ENCODE data around the gene HDAC4. TPM values are rescaled to one million over a fixed set of nuclear protein-coding genes. Genes with fewer than 3 reads are reported as not detected.

The HDAC4 gene
- total RNA-seq, 4 donors from 2014 or later, result 21.6 to 72.7 (median 35.2) TPM

GRCh38 chr2:239307221-239307569 is 93.6 kb downstream of the HDAC4 start:
- TF ChIP-seq POLR2A (IDR thresholded peaks at IDR 0.05) (no peak), CTCF (IDR thresholded peaks at IDR 0.05) (no peak)
- Histone ChIP-seq H3K9me3 (no peaks in the 10 kb centered on the region), H3K4me3 (peak overlapping the region in 1 of 4 donors; percentile 59), H3K4me1 (peaks cover 0 to 96% (median 44%) of the 10 kb centered on the region in 3 donors), H3K27ac (peak overlapping the region; percentile 53 to 89 (median 84)), H3K36me3 (peaks cover 0 to 10% (median 0%) of the 10 kb centered on the region in 3 donors), H3K27me3 (no peaks in the 10 kb centered on the region)
- 82 to 94% methylated on average over 3 to 7 of the region's 8 CpGs for WGBS, 2 donors
- intact Hi-C loops (cut with DNase I), result no loop called here
- DNase-seq, result no peak

GRCh38 chr2:239306274-239307220 is 94.3 kb downstream of the HDAC4 start:
- peaks cover 0 to 10% (median 0%) of the 10 kb centered on the region in 3 donors for H3K36me3 ChIP-seq

GRCh38 chr2:239305771-239306170 is 95.0 kb downstream of the HDAC4 start:
- H3K4me1 ChIP-seq, result peaks cover 0 to 95% (median 44%) of the 10 kb centered on the region in 3 donors
- 70 to 86% methylated on average over 12 of the region's 12 CpGs for WGBS, 2 donors

More at GRCh38 chr2:239306274-239307220, 94.3 kb downstream of the HDAC4 start:
- H3K27ac ChIP-seq, result peak overlapping the region; percentile 53 to 89 (median 84)
- no peaks in the 10 kb centered on the region for H3K9me3 ChIP-seq
- WGBS, 2 donors, result 84 to 90% methylated on average over 2 to 13 of the region's 25 CpGs
- intact Hi-C loops (cut with DNase I), result no loop called here
- TF ChIP-seq CTCF (IDR thresholded peaks at IDR 0.05) (no peak), POLR2A (IDR thresholded peaks at IDR 0.05) (no peak)
- DNase-seq, result no peak
- no peaks in the 10 kb centered on the region for H3K27me3 ChIP-seq
- H3K4me1 ChIP-seq, result peaks cover 0 to 95% (median 44%) of the 10 kb centered on the region in 3 donors
- peak overlapping the region in 1 of 4 donors; percentile 59 for H3K4me3 ChIP-seq

GRCh38 chr2:239305222-239305575 is 95.6 kb downstream of the HDAC4 start:
- no peak overlapping the region for H3K4me3 ChIP-seq
- peaks cover 0 to 95% (median 41%) of the 10 kb centered on the region in 3 donors for H3K4me1 ChIP-seq
- intact Hi-C loops (cut with DNase I), result no loop called here
- WGBS, 2 donors, result 60 to 80% methylated on average over 6 to 9 of the region's 11 CpGs
- peak overlapping the region in 3 of 4 donors; percentile 29 to 86 (median 56) for H3K27ac ChIP-seq
- TF ChIP-seq CTCF (IDR thresholded peaks at IDR 0.05), result no peak
- no peak for TF ChIP-seq POLR2A (IDR thresholded peaks at IDR 0.05)
- H3K36me3 ChIP-seq, result no peaks in the 10 kb centered on the region
- H3K27me3 ChIP-seq, result no peaks in the 10 kb centered on the region
- no peak for DNase-seq
- H3K9me3 ChIP-seq, result no peaks in the 10 kb centered on the region

More at GRCh38 chr2:239305771-239306170, 95.0 kb downstream of the HDAC4 start:
- intact Hi-C loops (cut with DNase I), result no loop called here
- H3K36me3 ChIP-seq, result peaks cover 0 to 5% (median 0%) of the 10 kb centered on the region in 3 donors
- TF ChIP-seq POLR2A (IDR thresholded peaks at IDR 0.05), result no peak
- no peak for TF ChIP-seq CTCF (IDR thresholded peaks at IDR 0.05)
- peak overlapping the region in 3 of 4 donors; percentile 82 to 89 (median 86) for H3K27ac ChIP-seq
- no peak for DNase-seq
- no peaks in the 10 kb centered on the region for H3K9me3 ChIP-seq
- peak overlapping the region in 1 of 4 donors; percentile 59 for H3K4me3 ChIP-seq
- no peaks in the 10 kb centered on the region for H3K27me3 ChIP-seq
